GM23338 (cell line): Measurements from ENCODE around the gene JAZF1. TPM values are rescaled to one million over a fixed set of nuclear protein-coding genes. Genes with fewer than 3 reads are reported as not detected.

Source experiments
- ATAC-seq: fragments of 200-7000 bp; cut with Tn5 transposase; 3 replicates; pipeline ENCODE4 v1.9.1; 2020
- DNase-seq: peaks from one replicate; pipeline ENCODE4 v3.0.0-alpha.2; 2015; ENCODE audit warnings: low spot score
- H2AFZ ChIP-seq: fragments of 200-600 bp; sonication (generic); 2 replicates; pipeline ENCODE4 v1.8.0; 2016; ENCODE audit warnings: antibody characterized with exemption, mild to moderate bottlenecking, moderate library complexity
- H3F3A ChIP-seq: fragments of 200-600 bp; sonication (generic); replicated peaks from 2 replicates; pipeline ENCODE4 v1.8.0; 2017; ENCODE audit warnings: antibody characterized with exemption, mixed run types, low read depth
- H3K27ac ChIP-seq: fragments of 200-600 bp; sonication (generic); 2 replicates; pipeline ENCODE4 v1.6.1; 2016; ENCODE audit warnings: low read depth
- H3K27me3 ChIP-seq: fragments of 200-600 bp; sonication (generic); 2 replicates; pipeline ENCODE4 v1.8.0; 2016; ENCODE audit warnings: mild to moderate bottlenecking, mixed run types, moderate library complexity; ENCODE audit not compliant: insufficient read depth
- H3K36me3 ChIP-seq: fragments of 200-600 bp; sonication (generic); 2 replicates; pipeline ENCODE4 v1.8.0; 2016; ENCODE audit warnings: mild to moderate bottlenecking; ENCODE audit not compliant: insufficient read depth
- H3K4me1 ChIP-seq: fragments of 200-600 bp; sonication (generic); 2 replicates; pipeline ENCODE4 v1.8.0; 2016; ENCODE audit warnings: mild to moderate bottlenecking, moderate library complexity; ENCODE audit not compliant: insufficient read depth
- H3K4me2 ChIP-seq: fragments of 200-600 bp; sonication (generic); 2 replicates; pipeline ENCODE4 v1.7.1; 2017; ENCODE audit warnings: mixed run types
- H3K4me3 ChIP-seq: fragments of 200-600 bp; sonication (generic); 2 replicates; pipeline ENCODE4 v1.6.1; 2016; ENCODE audit warnings: mixed run types
- H3K79me2 ChIP-seq: fragments of 200-600 bp; sonication (generic); replicated peaks from 2 replicates; pipeline ENCODE4 v1.8.0; 2017; ENCODE audit warnings: mild to moderate bottlenecking; ENCODE audit not compliant: insufficient read depth
- H3K9me2 ChIP-seq: fragments of 200-600 bp; sonication (generic); 2 replicates; pipeline ENCODE4 v1.8.0; 2017; ENCODE audit not compliant: insufficient read depth
- H4K20me1 ChIP-seq: fragments of 200-600 bp; sonication (generic); replicated peaks from 2 replicates; pipeline ENCODE4 v1.8.0; 2017; ENCODE audit warnings: mild to moderate bottlenecking; ENCODE audit not compliant: insufficient read depth
- H3K27ac Mint-ChIP-seq: 2 replicates; pipeline ENCODE4 v1.8.0; 2020; ENCODE audit warnings: inconsistent platforms, mild to moderate bottlenecking, moderate library complexity, mixed read lengths
- H3K27me3 Mint-ChIP-seq: 3 replicates; pipeline ENCODE4 v1.8.0; 2022; ENCODE audit warnings: low read depth, mild to moderate bottlenecking, moderate library complexity, mixed read lengths, inconsistent platforms; ENCODE audit not compliant: insufficient read depth, poor library complexity
- H3K36me3 Mint-ChIP-seq: 3 replicates; pipeline ENCODE4 v1.8.0; 2021; ENCODE audit warnings: low read depth, mild to moderate bottlenecking, inconsistent platforms, moderate library complexity, mixed read lengths
- H3K4me1 Mint-ChIP-seq: 3 replicates; pipeline ENCODE4 v1.8.0; 2020; ENCODE audit warnings: mild to moderate bottlenecking, inconsistent platforms, mixed read lengths
- H3K4me3 Mint-ChIP-seq: 3 replicates; pipeline ENCODE4 v1.8.0; 2021; ENCODE audit warnings: moderate library complexity, mild to moderate bottlenecking, inconsistent platforms, mixed read lengths
- H3K9me3 Mint-ChIP-seq: 3 replicates; pipeline ENCODE4 v1.8.0; 2020; ENCODE audit warnings: moderate library complexity, mild to moderate bottlenecking, inconsistent platforms, mixed read lengths
- CREB1 ChIP-seq: fragments of 250-450 bp; sonication (Bioruptor Pico); IDR thresholded peaks from 2 replicates; pipeline ENCODE4 v1.5.0; 2020; ENCODE audit warnings: low read depth, mild to moderate bottlenecking, moderate library complexity
- CTCF ChIP-seq, 2 experiments: fragments of 200-600 bp in 1 of 2; sonication (generic) in 1 of 2; conservative IDR thresholded peaks; 2 replicates each; pipeline versions ENCODE4 v1.5.1 to v1.6.1; 2016 to 2017; ENCODE audit warnings: antibody characterized with exemption in 2 of 2, low read depth in 2 of 2, mild to moderate bottlenecking in 2 of 2, moderate library complexity in 1 of 2
- EZH2 ChIP-seq: fragments of 200-600 bp; sonication (generic); IDR thresholded peaks from one replicate; pipeline ENCODE4 v1.8.0; 2017; ENCODE audit warnings: antibody characterized with exemption, mild to moderate bottlenecking, low read depth; ENCODE audit not compliant: unreplicated experiment
- EZH2phosphoT487 ChIP-seq: fragments of 200-600 bp; sonication (generic); IDR thresholded peaks from one replicate; pipeline ENCODE4 v1.8.1; 2018; ENCODE audit warnings: antibody characterized with exemption; ENCODE audit not compliant: unreplicated experiment
- JUNB ChIP-seq: IDR thresholded peaks from one replicate; pipeline ENCODE4 v1.6.1; 2016; ENCODE audit warnings: antibody characterized with exemption; ENCODE audit not compliant: unreplicated experiment
- NANOG ChIP-seq: IDR thresholded peaks from 2 replicates; pipeline ENCODE4 v1.6.1; 2016; ENCODE audit warnings: antibody characterized with exemption, borderline replicate concordance
- POLR2AphosphoS5 ChIP-seq: IDR thresholded peaks from 2 replicates; pipeline ENCODE4 v1.6.1; 2016; ENCODE audit warnings: antibody characterized with exemption, low read depth
- REST ChIP-seq: IDR thresholded peaks from one replicate; pipeline ENCODE4 v1.6.1; 2018; ENCODE audit warnings: antibody characterized with exemption; ENCODE audit not compliant: unreplicated experiment
- STAT1 ChIP-seq: IDR thresholded peaks from one replicate; pipeline ENCODE4 v1.6.1; 2016; ENCODE audit warnings: antibody characterized with exemption; ENCODE audit not compliant: unreplicated experiment
- ZNF114 ChIP-seq: fragments of 250-450 bp; sonication (Bioruptor Pico); IDR thresholded peaks from 2 replicates; pipeline ENCODE4 v1.5.0; 2020; ENCODE audit warnings: mild to moderate bottlenecking, moderate library complexity
- ZNF331 ChIP-seq: fragments of 250-450 bp; sonication (Bioruptor Pico); IDR thresholded peaks from 2 replicates; pipeline ENCODE4 v1.5.0; 2020; ENCODE audit warnings: low read depth, mild to moderate bottlenecking, moderate library complexity
- polyA plus RNA-seq: library from polyadenylated mRNA; unstranded; fragments of >200 nt; fragmentation: Nextera tagmentation; extraction: Ambion mirVana; gene quantifications from 2 replicates; pipeline ENCODE4 v1.2.1, GENCODE V29; 2016
- total RNA-seq: library from RNA; depleted of rRNA; stranded (reverse); fragments of >200 nt; shearing (Covaris generic); gene quantifications from 2 replicates; pipeline ENCODE4 v1.2.3, GENCODE V29; 2014
- TF ChIP-seq, protein P1 (sequence below): fragments of 250-450 bp; sonication (Bioruptor Pico); IDR thresholded peaks from 2 replicates; pipeline ENCODE4 v1.5.0; 2020; ENCODE audit warnings: mild to moderate bottlenecking, moderate library complexity
- TF ChIP-seq, protein P2 (sequence below): IDR thresholded peaks from 2 replicates; pipeline ENCODE4 v1.6.1; 2016; ENCODE audit warnings: antibody characterized with exemption

JAZF1 gene
- total and polyA plus RNA-seq, 2 experiments from 2014 or later = 12.2 to 22.2 TPM

GRCh38 chr7:28070297-28071055 lies 110.1 kb downstream of the JAZF1 start:
- ATAC-seq (no peak), DNase-seq (no peak)
- Histone ChIP-seq H3F3A (no peaks in the 10 kb centered on the region; the same call in 1 of the 2 replicates), H3K79me2 (peaks cover 19% of the 10 kb centered on the region), H3K36me3 (no peaks in the 10 kb centered on the region), H3K27ac (no peak overlapping the region), H3K4me1 (peaks cover 35% of the 10 kb centered on the region), H3K4me2 (no peak overlapping the region), H3K27me3 (no peaks in the 10 kb centered on the region), H4K20me1 (peaks cover 3% of the 10 kb centered on the region), H3K4me3 (no peak overlapping the region), H2AFZ (no peak overlapping the region), H3K9me2 (no peaks in the 10 kb centered on the region)
- no peak overlapping the region for H3K4me3 Mint-ChIP-seq
- peaks cover 32% of the 10 kb centered on the region for H3K4me1 Mint-ChIP-seq
- peaks cover 2% of the 10 kb centered on the region for H3K27me3 Mint-ChIP-seq
- no peak overlapping the region for H3K27ac Mint-ChIP-seq
- TF ChIP-seq NANOG (no peak), CREB1 (CRISPR knock-in tag) (no peak), ZNF114 (CRISPR knock-in tag) (no peak), POLR2AphosphoS5 (no peak), JUNB (no peak), REST (no peak), CTCF (conservative IDR thresholded peaks at IDR 0.05; ENCODE audit: low read depth in 2 of 2) (no peak), STAT1 (no peak), ZNF331 (CRISPR knock-in tag) (no peak), EZH2phosphoT487 (no peak), EZH2 (no peak)
- TF ChIP-seq, protein P1, sequence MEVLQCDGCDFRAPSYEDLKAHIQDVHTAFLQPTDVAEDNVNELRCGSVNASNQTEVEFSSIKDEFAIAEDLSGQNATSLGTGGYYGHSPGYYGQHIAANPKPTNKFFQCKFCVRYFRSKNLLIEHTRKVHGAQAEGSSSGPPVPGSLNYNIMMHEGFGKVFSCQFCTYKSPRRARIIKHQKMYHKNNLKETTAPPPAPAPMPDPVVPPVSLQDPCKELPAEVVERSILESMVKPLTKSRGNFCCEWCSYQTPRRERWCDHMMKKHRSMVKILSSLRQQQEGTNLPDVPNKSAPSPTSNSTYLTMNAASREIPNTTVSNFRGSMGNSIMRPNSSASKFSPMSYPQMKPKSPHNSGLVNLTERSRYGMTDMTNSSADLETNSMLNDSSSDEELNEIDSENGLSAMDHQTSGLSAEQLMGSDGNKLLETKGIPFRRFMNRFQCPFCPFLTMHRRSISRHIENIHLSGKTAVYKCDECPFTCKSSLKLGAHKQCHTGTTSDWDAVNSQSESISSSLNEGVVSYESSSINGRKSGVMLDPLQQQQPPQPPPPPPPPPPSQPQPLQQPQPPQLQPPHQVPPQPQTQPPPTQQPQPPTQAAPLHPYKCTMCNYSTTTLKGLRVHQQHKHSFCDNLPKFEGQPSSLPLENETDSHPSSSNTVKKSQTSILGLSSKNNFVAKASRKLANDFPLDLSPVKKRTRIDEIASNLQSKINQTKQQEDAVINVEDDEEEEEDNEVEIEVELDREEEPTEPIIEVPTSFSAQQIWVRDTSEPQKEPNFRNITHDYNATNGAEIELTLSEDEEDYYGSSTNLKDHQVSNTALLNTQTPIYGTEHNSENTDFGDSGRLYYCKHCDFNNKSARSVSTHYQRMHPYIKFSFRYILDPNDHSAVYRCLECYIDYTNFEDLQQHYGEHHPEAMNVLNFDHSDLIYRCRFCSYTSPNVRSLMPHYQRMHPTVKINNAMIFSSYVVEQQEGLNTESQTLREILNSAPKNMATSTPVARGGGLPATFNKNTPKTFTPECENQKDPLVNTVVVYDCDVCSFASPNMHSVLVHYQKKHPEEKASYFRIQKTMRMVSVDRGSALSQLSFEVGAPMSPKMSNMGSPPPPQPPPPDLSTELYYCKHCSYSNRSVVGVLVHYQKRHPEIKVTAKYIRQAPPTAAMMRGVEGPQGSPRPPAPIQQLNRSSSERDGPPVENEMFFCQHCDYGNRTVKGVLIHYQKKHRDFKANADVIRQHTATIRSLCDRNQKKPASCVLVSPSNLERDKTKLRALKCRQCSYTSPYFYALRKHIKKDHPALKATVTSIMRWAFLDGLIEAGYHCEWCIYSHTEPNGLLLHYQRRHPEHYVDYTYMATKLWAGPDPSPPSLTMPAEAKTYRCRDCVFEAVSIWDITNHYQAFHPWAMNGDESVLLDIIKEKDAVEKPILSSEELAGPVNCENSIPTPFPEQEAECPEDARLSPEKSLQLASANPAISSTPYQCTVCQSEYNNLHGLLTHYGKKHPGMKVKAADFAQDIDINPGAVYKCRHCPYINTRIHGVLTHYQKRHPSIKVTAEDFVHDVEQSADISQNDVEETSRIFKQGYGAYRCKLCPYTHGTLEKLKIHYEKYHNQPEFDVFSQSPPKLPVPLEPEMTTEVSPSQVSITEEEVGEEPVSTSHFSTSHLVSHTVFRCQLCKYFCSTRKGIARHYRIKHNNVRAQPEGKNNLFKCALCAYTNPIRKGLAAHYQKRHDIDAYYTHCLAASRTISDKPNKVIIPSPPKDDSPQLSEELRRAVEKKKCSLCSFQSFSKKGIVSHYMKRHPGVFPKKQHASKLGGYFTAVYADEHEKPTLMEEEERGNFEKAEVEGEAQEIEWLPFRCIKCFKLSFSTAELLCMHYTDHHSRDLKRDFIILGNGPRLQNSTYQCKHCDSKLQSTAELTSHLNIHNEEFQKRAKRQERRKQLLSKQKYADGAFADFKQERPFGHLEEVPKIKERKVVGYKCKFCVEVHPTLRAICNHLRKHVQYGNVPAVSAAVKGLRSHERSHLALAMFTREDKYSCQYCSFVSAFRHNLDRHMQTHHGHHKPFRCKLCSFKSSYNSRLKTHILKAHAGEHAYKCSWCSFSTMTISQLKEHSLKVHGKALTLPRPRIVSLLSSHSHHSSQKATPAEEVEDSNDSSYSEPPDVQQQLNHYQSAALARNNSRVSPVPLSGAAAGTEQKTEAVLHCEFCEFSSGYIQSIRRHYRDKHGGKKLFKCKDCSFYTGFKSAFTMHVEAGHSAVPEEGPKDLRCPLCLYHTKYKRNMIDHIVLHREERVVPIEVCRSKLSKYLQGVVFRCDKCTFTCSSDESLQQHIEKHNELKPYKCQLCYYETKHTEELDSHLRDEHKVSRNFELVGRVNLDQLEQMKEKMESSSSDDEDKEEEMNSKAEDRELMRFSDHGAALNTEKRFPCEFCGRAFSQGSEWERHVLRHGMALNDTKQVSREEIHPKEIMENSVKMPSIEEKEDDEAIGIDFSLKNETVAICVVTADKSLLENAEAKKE = no peak
- TF ChIP-seq, protein P2, sequence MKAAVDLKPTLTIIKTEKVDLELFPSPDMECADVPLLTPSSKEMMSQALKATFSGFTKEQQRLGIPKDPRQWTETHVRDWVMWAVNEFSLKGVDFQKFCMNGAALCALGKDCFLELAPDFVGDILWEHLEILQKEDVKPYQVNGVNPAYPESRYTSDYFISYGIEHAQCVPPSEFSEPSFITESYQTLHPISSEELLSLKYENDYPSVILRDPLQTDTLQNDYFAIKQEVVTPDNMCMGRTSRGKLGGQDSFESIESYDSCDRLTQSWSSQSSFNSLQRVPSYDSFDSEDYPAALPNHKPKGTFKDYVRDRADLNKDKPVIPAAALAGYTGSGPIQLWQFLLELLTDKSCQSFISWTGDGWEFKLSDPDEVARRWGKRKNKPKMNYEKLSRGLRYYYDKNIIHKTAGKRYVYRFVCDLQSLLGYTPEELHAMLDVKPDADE = no peak
- H3K36me3 Mint-ChIP-seq = no peaks in the 10 kb centered on the region
- H3K9me3 Mint-ChIP-seq = no peaks in the 10 kb centered on the region
